ENCODE measurements around the gene WFDC6.

The WFDC6 gene

GRCh38 chr20:45515147-45515913, 24.0 kb downstream of the WFDC6 start, which contains the start of gene SPINT3:
Gene SPINT3 (minus strand): TSS chr20:45515622. CDS start chr20:45515608, 14 bp downstream.
- no peak for DNase-seq

- no peak for DNase-seq
Measured at GRCh38 chr20:45510242-45510862, 28.9 kb downstream of the WFDC6 start.

DNA sequence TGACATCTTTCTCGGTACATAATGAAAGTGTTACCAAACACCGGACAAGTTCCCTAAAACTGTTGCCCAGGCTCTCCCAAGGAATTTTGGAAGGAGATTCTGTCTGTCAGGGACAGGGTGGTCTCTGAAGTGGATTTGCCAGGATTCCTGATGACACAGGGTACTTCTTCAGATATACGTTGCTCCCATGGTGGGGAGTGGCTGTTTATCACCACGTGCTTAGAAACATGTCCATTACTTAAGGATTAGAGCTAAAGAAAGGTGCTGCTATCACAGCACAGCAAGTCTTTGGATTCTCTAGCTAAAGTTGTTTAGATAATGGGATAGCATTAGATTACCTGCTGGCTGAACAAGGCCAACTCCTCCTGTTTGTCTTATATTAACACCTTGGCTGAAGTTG, 30.2 kb downstream of the WFDC6 start:
- DNase-seq, result no peak

DNA sequence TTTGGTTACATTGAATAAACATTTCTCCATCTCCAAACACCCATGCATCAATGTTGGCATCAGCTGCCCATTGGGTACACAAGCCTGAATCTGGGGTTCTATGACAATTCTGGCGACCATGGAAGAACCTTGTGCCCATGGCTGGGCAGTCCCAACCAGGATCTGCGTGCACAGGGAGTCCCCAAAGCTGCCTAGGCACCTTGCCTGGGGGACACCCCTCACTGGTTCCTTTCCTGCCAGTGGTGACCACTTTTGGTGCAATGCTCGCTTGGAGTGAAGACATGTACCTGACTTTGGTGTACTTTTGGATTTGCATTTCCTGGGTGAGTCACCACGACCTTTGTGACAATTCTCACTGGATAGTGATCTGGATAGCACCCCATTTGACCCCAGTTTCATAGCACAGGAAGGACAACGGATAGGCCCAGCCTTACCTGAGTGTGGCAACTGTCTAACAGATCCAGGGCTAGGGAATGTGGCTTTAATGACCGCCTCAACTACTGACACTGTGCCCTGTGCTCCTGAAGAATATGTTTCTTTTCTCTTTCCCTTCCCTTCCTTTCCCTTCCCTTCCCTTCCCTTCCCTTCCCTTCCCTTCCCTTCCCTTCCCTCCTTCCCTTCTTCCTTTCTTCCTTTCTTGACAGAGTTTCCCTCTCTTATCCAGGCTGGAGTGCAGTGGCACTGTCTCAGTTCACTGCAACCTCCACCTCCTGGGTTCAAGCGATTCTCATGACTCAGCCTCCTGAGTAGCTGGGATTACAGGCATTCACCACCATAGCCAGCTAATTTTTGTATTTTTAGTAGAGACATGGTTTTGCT, 31.0 kb downstream of the WFDC6 start:
- DNase-seq, result no peak

DNA sequence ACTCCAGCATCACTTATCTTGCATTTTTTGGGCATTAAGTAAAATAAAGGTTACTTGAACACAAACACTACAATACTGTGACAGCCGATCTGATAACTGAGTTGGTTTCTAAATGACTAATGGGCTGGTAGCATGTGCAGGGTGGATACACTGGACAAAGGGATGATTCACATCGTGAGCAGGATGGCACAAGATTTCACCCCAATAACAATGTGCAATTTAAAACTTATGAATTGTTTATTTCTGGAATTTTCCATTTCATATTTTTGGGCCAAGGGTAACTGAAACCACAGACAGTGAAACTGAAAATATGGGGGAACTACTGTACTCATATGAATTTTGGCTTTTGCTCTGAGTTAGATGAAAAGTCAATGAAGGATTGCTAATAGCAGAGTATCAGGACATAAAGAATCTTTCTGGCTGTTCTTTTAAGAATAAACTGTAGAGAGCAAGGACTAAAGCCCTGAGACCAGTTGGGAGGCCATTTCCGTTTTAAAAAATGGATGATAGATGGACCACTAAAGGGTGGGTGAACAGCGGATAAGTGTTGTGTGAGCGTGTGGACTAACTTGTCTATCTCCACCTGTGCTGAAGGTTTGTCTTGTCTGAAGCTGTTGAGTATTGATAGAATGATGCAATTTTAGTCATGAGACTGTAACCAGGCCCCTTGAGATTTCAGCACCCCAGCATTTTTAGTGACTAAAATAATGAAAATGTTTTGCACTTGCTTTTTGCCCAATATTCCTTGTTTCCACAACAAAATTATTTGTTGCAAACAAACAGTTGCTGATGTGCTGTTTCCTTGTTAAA, 32.1 kb downstream of the WFDC6 start:
- no peak for DNase-seq

DNA sequence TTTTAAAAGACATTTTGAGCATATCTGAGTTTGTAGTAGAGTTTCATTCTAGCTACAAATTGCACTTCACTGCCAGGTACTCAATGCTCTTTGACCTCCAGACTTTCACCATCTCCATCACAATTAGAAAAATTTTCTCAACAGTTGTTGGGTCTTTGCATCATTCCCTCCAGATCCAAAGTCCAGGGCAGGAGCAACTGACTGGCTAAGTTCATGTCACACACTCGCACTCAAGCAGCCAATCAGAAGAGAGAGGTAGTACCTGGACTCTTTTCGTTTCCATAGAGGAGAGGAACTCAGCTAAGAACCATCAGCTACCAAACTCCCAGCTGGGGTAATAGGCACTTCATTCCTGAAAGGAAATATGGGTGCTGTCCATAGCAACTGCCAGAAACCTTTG, 32.9 kb downstream of the WFDC6 start:
- no peak for DNase-seq

DNA sequence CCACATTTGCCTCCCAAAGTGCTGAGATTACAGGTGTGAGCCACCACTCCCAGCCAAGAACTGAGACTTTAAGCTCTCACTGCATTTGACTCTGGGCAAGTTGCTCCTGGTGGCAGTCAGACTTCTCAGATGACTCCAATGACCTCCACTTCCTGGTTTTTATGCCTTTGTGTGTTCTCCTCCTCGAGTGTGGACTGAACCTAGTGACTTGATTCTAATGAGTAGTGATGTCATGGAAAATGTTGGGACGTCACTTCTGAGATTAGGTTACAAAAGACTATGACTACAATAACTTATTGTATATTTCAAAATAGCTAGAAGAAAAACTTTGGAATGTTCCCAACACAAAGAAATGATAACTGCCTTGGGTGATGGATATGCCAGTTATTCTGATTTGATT, 35.9 kb downstream of the WFDC6 start:
- DNase-seq, result no peak

GRCh38 chr20:45502561-45502960, 36.7 kb downstream of the WFDC6 start:
- DNase-seq, result no peak

GRCh38 chr20:45501600-45501999, 37.7 kb downstream of the WFDC6 start:
- DNase-seq, result no peak

GRCh38 chr20:45500022-45500421, 39.3 kb downstream of the WFDC6 start:
- DNase-seq, result no peak

DNA sequence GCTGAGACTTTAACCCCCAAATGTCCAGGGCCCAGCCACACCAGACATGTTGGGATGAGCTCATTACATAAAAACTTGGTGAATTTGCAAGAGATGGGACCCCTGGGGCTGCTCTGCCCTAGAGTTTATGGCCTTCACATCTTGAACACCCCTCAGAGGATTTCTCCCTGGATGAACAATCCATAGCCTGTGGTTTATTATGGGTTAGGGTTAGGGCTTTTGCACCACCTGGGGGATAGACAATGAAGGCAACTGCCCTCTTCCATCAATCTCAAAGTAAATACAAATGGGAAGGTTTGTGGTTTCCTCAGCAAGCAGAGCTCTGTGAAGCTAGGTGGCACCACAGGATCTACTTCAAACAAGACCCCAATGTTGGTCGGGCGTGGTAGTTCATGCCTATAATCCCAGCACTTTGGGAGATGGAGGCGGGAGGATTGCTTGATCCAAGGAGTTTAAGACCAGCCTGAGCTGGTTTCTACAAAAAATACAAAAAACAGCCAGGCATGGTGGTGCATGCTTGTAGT, 41.2 kb downstream of the WFDC6 start:
- DNase-seq, result no peak

DNA sequence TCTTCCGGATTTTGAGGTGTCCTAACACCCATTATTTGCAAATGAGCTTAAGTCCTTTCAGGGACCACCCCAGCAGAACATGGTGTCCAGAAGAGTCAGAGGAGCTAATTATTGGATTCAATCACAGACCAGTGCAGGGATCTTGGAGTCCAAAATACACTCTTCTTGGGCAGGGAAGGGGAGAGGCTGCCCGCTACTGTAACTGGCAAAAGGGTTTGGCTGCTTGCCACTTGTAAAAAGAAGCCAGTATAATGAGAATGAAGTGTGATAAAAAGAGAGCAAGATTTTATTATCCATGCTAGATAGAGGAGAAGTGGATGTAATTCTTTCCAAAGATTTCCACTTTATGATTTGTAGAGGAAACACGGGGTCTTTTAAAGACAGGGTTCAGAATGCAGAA, 43.1 kb downstream of the WFDC6 start:
- DNase-seq, result no peak

DNA sequence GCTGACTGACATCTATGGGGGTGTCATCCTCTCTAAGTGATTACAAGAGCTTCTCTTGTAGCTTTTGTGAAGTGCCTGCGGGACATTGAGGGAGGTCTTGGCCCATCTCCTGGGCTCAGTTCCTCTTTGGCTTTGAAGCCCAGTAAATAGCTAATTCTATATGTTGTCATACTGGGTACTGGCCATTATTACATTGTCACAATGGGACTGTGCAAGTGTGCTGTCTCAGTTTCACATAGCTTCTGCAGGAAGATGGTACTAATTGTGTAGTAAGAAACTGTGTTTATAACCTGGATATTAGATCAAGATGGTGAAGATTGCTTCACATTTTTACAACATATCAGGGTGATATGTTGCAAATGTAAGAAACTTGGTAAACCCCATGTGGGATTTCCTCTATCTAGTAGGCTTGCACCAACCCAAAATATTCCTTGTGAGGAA, 43.8 kb downstream of the WFDC6 start:
- DNase-seq, result no peak

DNA sequence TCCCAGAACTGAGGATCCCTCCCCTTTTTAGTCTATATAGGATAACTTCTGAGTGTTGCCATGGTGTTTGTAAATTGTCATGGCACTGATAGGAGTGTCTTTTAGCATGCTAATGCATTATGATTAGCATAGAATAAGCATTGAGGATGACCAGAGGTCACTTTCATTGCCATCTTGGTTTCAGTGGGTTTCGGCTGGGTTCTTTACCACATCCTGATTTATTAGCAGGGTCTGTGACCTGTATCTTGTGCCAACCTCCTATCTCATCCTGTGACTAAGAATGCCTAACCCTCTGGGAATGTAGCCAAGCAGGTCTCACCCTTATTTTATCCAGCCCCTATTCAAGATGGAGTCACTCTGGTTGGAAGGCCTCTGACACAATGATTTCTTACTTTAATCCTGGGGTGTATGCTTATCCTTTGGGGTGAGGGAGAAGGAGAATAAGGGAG, 50.2 kb downstream of the WFDC6 start:
- DNase-seq, result no peak

DNA sequence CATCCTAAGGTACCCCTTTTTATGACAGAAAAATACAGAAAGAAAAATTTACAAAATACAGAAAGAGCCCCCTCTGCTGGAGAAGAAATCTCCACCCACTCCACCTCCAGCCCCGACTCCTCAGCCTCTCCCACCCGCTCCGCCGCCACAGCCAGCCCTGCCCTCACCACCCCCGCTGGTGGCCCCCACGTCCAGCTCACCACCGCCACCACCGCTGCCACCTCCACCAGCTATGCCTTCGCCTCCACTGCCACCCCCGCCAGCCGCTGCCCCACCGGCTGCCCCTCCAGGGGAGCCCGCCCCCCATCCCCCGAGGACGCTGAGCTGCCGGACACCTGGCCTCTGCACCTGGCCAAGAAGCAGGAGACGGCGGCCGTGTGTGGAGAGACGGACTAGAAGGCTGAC, 52.0 kb downstream of the WFDC6 start:
- no peak for DNase-seq

DNA sequence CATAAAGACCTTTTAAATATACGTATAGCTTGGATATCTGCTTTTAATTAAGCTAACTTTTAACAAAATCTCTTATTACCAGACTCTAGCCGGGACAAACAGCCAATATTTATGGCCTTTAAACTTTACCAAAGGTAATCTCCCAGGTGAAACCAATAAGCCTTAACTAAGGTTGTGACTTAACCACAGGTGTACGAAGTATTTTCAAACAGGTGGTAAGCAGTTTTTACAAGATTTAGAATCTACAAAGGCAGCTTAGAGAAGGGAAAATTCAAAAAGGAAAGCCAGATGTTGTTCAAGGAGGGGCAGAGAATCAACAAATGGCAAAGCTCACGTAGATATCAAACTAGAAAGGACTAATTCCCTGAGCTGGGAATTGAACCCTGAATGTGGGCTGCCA, 53.9 kb downstream of the WFDC6 start:
- no peak for DNase-seq

DNA sequence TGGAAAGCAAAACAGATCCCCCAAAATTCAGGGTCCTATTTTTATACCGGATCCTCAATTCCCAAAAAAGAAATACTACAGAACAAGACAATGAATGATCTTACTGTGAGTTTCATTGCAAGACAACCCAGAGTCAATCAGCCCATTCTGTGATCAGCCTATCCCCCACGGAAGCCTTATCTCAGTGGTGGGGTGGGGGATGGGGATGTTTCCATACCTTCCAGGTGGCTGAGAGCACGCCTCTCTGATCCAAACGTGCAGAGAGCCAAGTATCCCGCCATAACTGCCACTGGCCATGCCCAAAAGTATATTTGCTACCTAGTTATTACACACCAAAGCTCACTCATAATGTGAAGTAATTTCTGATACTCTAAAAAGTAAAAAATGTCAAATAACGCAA, 54.6 kb downstream of the WFDC6 start:
- no peak for DNase-seq
